ENCODE measurements around the gene SNX22.
"Not testable (repeated sequence)": the region's sequence is repeated elsewhere in the genome, so short reads cannot be mapped to it uniquely, and the experiment has no call there.

The SNX22 gene

DNA sequence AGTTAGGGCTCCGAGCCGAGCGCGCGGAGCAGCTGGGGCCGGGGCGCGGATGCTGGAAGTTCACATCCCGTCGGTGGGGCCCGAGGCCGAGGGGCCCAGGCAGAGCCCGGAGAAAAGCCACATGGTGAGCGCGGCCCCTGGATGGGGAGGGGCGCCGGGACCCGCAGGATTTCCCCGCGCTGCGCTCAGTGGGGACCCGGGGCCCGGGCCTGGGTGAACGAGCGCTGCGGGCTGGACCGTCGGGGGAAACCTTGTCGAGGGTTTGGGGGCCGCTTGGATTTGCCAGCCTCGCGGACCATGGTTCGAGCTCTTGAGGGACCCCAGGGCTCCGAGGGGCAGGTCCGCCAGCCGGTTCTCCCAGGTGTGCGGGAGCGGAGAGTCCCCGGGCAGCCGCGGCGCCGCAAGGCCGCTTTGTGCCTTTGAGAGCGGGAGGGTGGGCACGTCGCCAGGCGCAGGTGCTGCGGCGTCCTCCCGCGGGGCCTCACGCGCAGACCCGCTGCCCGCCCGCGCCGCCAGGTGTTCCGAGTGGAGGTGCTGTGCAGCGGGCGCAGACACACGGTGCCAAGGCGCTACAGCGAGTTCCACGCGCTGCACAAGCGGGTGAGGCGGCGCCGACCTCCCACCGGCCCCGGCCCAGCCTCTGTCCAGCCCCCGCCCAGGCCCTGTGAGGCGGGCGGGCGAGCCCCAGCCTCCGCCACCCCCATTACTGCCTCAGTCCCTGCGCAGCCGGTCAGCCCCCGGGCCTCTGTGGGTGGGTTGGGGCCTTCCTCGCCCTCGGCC is at the start of gene SNX22:
Gene SNX22 (plus strand): TSS at position 5 of the 780 bp plus-strand sequence. CDS start 45 bp downstream, at position 50.
- DNase-seq (ENCODE audit: low read depth) = no peak

DNA sequence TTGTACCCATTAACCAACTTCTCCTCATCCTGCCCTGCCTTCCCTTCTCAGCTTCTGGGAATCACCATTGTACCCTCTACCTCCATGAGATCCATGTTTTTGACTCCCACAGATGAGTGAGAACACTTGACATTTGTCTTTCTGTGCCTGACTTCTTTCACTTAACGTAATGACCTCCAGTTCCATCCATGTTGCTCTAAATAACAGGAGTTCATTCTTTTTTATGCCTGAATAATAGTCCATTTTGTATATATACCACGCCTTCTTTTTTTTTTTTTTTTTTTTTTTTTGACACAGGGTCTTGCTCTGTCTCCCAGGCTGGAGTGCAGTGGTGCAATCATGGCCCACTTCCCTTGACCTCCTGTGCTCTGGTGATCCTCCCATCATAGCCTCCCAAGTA is 49.0 kb upstream of the SNX22 start:
- DNase-seq (ENCODE audit: low read depth) = no peak

DNA sequence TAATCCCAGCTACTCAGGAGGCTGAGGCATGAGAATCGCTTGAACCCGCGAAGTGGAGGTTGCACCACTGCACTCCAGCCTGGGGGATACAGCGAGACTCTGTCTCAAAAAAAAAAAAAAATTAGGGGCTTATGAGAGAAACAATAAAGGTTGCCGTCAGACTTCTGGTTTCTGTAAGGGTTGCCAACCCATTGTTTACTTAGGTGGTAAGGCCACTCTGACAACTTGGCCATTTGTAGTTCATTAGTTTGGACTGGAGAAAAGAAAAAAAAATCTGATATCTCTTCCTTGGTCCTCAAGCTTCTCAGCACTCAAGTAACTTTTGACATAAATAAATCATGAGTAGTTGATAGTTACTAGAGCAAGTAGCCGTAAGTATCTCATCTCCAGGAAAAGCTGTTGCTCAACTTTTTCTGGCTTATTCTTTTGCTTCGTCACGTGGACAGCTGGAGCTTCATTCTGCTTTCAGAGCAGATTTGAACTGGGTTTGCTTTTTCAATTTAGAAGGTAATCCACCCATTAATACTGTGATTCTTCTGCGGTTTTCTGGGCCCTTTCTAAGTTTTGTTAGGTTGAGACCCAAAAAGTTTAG is 46.3 kb upstream of the SNX22 start:
- no peak for DNase-seq (ENCODE audit: low read depth)

DNA sequence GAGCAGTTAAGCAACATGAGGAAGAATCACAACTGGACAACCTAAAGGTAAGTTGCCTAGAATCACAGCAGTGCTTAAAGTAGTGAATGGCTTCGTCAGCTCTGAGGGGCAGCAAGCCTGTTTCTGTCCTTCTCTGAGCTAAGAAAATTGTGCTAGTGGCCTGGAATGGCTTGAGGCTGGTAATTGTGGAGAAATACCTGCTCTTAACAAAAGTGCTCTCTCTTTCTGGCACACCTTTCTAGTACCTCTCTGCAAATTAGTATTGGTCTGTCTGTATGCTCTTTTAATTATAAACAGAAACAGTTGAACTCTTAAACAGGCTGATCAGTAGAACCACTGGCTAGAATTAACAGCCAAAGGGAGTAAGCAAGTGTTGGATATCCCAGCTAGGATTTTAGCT is 44.2 kb upstream of the SNX22 start:
- DNase-seq (ENCODE audit: low read depth) = no peak

DNA sequence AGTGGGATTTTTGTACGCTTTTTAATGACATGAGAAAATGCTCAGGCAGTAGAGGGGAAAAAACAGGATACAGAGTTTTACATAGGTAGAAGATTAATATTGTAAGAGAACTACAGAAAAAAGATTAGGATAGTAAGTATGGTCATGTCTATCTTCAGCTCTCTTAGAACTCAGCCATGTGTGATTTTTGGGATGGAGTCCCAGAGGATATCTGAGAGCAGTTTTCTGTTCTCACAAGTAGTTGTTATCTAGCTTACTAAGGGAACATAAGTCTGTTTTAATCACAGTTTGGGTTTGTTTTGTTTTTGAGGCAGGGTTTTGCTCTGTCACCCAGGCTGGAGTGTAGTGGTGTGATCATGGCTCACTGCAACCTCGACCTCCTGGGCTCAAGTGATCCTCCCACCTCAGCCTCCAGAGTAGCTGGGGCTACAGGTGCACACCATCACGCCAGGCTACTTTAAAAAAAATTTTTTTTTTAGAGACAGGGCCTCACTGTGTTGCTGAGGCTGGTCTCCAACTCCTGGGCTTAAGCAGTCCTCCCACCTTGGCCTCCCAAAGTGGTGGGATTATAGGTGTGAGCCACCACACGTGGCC is 41.3 kb upstream of the SNX22 start:
- not testable (repeated sequence) for DNase-seq (ENCODE audit: low read depth)

DNA sequence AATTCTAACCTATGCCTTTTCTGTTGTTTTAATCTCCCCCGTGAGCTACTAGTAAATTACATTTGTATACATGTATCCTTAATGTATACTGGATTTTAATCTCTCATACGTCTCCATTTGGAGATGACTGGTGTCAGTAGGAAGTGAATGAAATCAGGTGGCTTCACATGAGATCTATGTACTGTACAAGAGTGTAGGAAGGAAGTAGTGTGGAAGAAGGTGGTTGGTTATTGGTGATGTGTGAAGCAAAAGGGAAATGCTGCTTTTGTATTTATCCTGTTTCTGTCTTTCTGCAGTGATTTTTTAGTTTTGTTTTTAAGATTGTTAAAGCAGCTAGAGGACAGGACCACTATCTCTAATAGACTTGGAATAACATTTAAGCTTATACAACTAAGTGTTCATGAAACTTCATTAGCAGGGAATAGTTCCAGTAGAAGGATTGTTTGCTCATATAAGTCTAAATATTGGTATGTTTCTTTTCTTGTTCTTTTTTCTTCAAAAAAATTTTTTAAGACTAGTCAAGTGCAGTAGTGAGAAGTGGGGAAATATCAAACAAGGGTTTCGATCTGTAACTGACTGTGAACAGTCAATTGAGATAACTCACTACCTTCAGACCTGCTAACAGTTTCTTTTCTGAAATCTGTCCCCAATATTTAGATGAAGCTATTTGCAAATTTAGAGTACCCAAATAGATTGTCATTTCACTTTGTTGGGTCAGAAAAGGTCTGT is 40.4 kb upstream of the SNX22 start:
- DNase-seq (ENCODE audit: low read depth) = no peak

DNA sequence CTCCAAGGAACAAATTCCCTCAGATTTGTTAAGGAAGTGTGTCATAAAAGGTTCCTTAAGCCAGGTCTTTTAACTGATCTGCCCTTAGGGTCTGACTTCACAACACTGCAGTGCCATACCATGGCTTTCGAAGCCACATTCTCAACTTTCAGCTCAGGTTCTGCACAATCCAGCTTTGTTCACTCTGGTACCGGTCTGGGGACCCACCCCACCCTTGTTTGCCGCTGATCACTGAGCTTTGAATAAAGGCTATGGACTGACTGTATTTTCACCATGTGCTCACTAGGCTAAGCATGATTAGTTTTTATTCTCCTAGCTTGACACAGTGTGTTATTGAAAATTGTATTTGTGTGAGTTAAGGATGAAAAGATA is 39.9 kb upstream of the SNX22 start:
- DNase-seq (ENCODE audit: low read depth) = no peak

DNA sequence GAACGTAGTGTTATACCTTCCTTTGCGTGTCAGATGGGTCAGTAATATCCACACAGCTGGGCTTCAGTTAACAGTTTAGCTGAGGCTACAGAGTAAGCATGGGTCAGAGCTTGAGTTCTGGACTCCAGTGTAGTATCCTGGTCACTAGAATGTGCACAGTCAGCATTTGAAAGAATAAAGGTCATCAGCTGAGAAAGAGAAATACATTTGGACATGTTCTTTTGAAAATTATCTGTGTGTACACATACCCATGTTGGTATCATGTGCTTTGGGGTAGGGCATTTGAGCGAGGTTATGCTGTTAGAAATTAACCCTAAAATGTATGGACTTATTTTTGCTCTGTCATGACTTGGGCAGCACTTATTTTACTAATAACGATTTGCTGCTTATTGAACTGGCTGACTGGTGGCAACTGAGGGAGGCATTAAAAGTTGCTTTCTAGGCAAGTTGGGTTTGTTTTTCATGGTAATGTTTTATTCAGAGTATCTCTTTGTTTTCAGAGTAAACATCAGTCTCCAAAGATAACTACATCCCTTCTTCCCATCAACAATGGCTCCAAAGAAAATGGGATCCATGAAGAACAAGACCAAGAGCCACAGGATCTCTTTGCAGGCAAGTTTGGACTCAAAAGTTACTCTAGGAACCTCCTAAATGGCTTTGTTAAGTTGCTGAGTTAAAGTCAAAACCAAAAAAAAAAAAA is 39.3 kb upstream of the SNX22 start:
- no peak for DNase-seq (ENCODE audit: low read depth)

DNA sequence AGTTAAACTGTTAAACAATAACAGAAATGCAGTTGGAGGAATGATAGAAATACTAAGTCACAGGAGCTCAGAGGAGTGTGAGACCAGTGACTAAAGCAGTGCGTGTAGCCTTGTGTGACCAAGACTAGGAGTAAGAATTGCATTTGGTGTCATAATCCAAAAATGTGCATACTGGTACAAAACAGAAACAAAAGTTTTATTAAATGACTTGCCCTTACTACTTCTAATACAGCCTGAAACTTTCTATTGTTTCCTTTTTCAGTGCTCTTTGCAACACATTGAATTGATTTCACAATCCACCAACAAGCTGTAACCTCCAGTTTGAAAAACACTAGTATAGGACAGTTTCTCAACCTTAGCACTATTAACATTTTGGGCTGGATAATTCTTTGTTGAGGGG is 38.6 kb upstream of the SNX22 start:
- DNase-seq (ENCODE audit: low read depth) = no peak

DNA sequence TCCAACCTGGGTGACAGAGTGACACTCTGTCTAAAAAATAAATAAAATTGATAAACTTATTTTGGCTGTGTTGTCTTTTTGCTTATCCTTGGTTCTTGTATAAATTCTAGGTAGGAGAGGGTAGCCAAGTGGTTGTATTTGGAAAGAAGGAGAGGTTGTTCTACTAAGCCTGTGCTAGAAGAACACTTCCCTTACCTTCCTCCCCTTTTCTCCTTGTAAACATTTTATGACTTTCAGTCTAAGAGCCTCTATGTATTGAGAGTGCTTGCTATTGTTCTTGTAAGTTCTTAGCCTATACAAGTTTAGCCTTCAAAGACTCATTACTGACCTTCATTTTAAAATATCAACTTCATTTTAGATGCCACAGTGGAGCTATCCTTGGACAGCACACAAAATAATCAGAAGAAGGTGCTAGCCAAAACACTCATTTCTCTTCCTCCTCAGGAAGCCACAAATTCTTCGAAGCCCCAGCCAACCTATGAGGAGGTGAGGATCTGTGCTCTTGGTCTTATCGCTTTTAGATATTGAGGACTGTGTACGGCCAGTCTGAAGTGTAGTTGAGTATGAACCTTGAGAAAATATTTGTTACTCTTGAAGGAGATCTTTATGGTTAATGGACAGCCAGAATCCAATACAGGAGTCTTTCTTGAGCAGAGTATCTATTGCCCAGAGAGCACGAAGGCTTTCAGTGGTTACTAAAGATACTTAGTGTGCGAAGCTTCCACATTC is 33.6 kb upstream of the SNX22 start:
- DNase-seq (ENCODE audit: low read depth) = no peak

DNA sequence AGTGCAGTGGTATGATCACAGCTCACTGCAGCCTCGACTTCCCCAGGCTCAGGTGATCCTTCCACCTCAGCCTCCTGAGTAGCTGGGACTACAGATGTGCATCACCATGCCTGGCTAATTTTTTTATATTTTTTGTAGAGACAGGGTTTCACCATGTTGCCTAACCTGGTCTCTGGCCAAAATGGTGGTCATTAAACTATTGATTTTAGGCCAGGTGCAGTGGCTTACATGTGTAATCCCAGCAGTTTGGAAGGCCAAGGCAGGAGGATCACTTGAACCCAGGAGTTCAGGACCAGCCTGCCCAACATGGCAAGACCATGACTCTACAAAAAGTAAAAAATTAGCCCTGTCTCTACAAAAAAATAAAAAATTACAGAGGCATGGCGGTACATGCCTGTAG is 31.2 kb upstream of the SNX22 start:
- DNase-seq (ENCODE audit: low read depth) = not testable (repeated sequence)

DNA sequence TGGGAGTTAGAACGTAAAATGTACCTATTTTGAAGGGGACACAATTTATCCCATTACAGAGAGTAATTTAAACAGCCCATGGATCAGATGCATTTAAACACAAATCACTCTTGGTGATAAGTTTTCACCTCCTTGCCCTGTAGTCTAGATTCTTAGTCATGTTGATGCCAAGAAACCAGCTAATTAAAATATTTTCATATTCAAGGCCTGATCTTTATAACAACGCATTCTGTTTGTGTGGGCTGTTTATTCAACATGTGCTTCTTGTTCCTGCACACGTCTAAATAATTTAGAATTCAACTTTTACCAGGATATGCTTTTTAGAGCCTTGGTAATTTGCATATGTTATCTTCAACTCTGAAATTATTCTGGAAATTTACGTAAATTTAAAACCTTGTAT is 29.9 kb upstream of the SNX22 start:
- no peak for DNase-seq (ENCODE audit: low read depth)

DNA sequence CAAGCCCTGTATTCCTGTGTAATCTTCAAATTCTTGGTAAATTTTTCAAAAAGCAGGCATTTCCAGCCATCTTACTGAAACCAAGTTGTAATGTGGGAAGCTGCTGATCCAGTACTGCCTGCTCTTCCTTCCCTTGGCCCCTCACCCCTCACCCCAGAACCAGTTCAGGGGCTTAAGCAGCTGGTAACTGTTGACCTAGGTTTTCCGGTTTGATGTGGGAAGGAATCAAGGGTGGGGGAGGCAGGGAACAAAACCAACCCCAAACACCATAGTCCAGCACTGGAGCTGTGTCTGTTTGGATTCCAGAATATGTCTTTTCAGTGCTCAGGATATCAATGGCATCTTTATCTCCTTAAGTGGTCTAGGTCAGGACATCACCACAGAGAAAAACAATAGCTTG is 29.1 kb upstream of the SNX22 start:
- no peak for DNase-seq (ENCODE audit: low read depth)

DNA sequence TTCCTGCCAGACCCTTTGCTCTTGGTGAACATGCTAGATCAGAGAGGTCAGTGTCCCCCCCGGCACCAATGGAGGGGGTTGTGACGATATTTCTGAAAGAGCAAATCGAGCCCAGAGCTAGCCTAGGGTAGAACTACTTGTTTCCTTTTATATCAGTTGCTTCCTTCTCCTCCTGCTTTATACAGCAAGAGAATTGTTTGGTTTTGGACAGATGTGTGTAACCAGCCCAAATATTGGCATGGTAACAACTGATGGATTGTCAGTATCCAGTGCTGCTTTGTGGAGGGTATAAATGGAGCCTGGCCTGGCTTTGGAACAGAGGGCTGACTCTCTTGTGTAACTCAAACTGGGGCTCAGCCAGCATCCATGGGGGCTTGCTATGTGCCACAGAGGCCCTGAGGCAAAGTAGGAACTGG is 28.6 kb upstream of the SNX22 start:
- DNase-seq (ENCODE audit: low read depth) = no peak

DNA sequence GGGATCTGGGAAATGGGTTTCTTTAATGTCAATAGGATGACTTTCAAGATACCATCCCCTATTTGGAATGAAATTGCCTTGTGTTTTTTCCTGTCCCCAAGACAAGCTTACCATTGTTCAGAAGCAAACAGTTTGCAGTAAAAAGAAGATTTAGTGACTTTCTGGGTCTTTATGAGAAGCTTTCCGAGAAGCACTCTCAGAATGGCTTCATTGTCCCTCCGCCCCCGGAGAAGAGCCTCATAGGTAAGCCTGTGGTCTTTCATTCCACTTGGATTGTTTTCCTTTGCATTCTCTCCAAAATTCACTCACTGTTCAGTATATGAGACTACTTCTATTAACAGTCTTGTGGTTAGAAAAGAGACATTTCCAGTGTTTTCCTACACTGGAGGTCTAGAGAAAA is 25.6 kb upstream of the SNX22 start:
- no peak for DNase-seq (ENCODE audit: low read depth)

DNA sequence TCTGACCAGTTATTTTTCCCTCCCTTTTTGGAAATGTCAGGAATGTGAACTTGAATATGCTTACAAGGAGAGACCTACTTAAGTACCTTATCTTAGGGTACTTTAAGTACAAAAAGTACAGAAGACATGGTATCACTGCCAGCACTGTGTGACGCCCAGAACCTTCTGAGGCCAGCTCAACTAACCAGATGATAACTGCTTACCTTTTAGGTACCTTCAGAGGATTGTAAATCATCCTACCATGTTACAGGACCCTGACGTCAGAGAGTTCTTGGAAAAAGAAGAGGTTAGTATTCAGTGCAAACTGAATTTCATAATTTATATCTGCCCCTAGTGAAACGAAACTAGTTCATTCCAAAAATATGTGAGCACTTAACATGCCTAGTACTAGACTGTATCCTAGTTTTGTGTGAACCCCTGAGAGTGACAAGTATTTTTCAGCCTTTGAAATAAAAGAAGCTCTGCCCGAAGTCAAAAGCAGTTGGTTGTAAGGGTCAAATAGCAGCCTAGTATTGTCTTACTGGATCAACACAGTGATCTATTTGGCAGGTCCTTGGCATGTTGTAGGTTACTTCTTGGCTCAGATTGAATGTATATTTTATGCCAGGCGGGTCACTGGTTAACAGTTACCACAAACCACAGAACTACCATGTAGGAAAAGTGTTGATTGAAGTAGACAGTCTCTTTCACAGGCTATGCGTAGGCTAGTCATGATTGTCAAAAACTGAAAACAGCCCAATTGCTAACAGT is 23.8 kb upstream of the SNX22 start:
- no peak for DNase-seq (ENCODE audit: low read depth)

DNA sequence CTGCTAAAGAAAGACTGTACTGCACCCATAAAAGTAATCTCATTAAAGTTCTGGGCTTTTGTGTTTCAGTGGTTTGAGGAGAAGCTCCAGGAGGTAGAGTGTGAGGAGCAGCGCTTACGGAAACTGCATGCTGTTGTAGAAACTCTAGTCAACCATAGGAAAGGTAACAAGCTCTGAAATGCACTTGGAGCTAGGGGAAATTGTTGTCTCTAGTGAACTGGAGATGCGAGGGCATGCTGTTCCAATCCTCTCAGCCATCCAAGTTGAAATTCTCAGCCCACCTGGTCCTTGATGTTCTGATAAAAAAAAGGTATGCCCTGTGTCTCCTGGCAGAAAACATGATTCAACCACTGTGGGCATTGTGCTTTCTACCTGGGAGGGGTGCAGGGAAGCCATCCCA is 21.4 kb upstream of the SNX22 start:
- no peak for DNase-seq (ENCODE audit: low read depth)

DNA sequence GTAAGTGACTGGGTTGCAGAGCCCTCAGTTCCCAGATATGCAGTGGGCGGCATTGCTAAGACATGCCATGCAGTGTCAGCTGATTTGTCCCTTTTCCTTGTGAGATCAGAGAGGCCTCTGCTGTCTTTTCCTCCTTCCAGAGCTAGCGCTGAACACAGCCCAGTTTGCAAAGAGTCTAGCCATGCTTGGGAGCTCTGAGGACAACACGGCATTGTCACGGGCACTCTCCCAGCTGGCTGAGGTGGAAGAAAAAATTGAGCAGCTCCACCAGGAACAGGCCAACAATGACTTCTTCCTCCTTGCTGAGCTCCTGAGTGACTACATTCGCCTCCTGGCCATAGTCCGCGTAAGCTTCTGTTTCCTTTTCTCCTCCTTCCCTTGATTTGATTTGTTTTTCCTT is 20.0 kb upstream of the SNX22 start:
- DNase-seq (ENCODE audit: low read depth) = no peak

DNA sequence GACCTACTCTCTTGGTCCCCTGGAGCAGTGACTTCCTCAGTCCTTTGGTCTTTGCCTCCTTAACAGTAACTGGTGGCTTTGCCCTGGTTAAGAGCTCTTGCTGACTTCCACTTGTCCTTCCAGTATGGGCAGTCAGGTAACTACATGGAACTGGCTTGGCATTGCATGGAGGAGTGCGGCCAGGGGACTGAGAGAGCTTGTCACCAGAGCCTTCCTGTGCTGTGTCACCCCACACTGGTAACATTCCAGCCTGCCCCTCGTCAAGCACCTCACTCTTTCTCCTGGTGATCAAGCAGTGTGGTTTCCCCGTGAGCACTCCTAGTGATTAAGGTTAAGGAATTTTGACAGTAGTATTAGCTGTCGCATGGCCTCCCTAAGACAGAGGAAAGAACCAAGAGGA is 19.3 kb upstream of the SNX22 start:
- no peak for DNase-seq (ENCODE audit: low read depth)

DNA sequence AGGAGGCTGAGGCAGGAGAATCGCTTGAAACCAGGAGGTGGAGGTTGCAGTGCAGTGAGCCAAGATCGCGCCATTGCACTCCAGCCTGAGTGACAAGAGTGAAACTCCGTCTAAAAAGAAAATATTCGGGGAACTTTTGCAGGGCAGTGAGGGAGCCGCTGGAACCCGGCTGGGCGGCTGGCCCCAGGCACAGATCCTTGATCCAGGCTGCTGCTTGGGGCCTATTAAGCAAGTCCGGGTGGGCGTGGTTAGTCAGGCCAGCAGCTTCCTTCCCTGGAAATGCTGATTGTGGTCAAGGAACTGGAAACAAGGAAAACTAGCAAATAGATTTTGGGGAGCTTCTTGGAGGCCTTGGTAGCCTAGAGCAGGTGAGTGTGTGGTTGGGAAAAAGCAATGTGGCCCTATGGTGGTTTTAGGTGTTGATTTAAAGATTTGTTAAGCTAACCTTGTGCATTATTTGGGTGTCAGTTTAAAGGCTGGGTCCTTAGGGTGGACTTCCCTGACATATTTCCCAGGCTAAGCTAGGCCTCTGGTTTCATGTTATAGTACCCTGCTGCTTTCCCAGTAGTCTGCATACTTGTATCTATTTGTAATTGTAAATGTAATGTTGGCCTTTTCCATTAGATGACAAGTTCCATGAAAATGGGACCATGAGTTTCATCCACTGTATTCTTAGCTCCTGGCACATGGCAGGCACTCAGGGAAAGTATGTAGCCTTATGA is 17.7 kb upstream of the SNX22 start:
- DNase-seq (ENCODE audit: low read depth) = no peak

All from stimulated activated CD4-positive, alpha-beta T cell treated with anti-CD3 and anti-CD28 coated beads, Interleukin-2, amount 100 ng/mL, for 4 hours (primary cell).